HG02623 (cell line): ENCODE data around the gene ZNF438.
"Not testable (repeated sequence)": the region's sequence is repeated elsewhere in the genome, so short reads cannot be mapped to it uniquely, and the experiment has no call there.

ENCODE experiments used
- ATAC-seq: cut with Tn5 transposase; IDR thresholded peaks from one replicate; pipeline ENCODE4 v1.9.1; 2021; ENCODE audit warnings: moderate library complexity; ENCODE audit not compliant: unreplicated experiment

ZNF438 gene

GRCh38 chr10:30959836-30960210, 71.8 kb downstream of the ZNF438 start:
- ATAC-seq, result peak; percentile 13

- ATAC-seq, result not testable (repeated sequence)
Measured at GRCh38 chr10:30949218-30949617, 82.4 kb downstream of the ZNF438 start.

- ATAC-seq, result no peak
Measured at GRCh38 chr10:30944005-30944404, 87.7 kb downstream of the ZNF438 start.

- no peak for ATAC-seq
Measured at GRCh38 chr10:30943451-30943850, 88.2 kb downstream of the ZNF438 start.

- ATAC-seq, result no peak
Measured at GRCh38 chr10:30940256-30940655, 91.4 kb downstream of the ZNF438 start.

GRCh38 chr10:30939643-30940251, 91.9 kb downstream of the ZNF438 start:
- ATAC-seq, result no peak

- no peak for ATAC-seq
Measured at GRCh38 chr10:30935078-30935477, 96.6 kb downstream of the ZNF438 start.

- no peak for ATAC-seq
Measured at GRCh38 chr10:30931094-30931493, 100.6 kb downstream of the ZNF438 start.

GRCh38 chr10:30929901-30930520, 101.7 kb downstream of the ZNF438 start:
- no peak for ATAC-seq

GRCh38 chr10:30929311-30929729, 102.3 kb downstream of the ZNF438 start:
- ATAC-seq, result not testable (repeated sequence)

GRCh38 chr10:30928742-30929141, 102.9 kb downstream of the ZNF438 start:
- peak; percentile 83 for ATAC-seq

- ATAC-seq, result no peak
Measured at GRCh38 chr10:30918651-30919050, 113.0 kb downstream of the ZNF438 start.

GRCh38 chr10:30917789-30918188, 113.9 kb downstream of the ZNF438 start:
- no peak for ATAC-seq

- no peak for ATAC-seq
Measured at GRCh38 chr10:30917067-30917466, 114.6 kb downstream of the ZNF438 start.

GRCh38 chr10:30915146-30915545, 116.5 kb downstream of the ZNF438 start:
- no peak for ATAC-seq

GRCh38 chr10:30911303-30911863, 120.3 kb downstream of the ZNF438 start:
- no peak for ATAC-seq

- ATAC-seq, result no peak
Measured at GRCh38 chr10:30903397-30904138, 128.1 kb downstream of the ZNF438 start.

GRCh38 chr10:30902621-30903396, 128.9 kb downstream of the ZNF438 start:
- no peak for ATAC-seq

GRCh38 chr10:30901487-30901886, 130.2 kb downstream of the ZNF438 start:
- not testable (repeated sequence) for ATAC-seq

GRCh38 chr10:30898964-30899363, 132.7 kb downstream of the ZNF438 start:
- no peak for ATAC-seq

GRCh38 chr10:30897547-30897946, 134.1 kb downstream of the ZNF438 start:
- ATAC-seq, result no peak
